GM12891 (cell line): ENCODE data around the gene KDM4C.

Experiments used
- POLR2A ChIP-seq: IDR thresholded peaks from 2 replicates; pipeline ENCODE4 v1.6.1; 2011; ENCODE audit warnings: low read depth, low read length, control low read depth
- POLR2AphosphoS5 ChIP-seq: IDR thresholded peaks from 2 replicates; pipeline ENCODE4 v1.6.1; 2011; ENCODE audit warnings: low read depth, low read length, control low read depth
- POU2F2 ChIP-seq: IDR thresholded peaks from 2 replicates; pipeline ENCODE4 v1.6.1; 2011; ENCODE audit warnings: low read depth, mild to moderate bottlenecking, control low read depth, low read length, moderate library complexity
- SPI1 ChIP-seq: IDR thresholded peaks from 2 replicates; pipeline ENCODE4 v1.6.1; 2011; ENCODE audit warnings: low read depth, low read length, control low read depth
- TAF1 ChIP-seq: IDR thresholded peaks from 2 replicates; pipeline ENCODE4 v1.6.1; 2011; ENCODE audit warnings: low read depth, low read length, control low read depth

DNA sequence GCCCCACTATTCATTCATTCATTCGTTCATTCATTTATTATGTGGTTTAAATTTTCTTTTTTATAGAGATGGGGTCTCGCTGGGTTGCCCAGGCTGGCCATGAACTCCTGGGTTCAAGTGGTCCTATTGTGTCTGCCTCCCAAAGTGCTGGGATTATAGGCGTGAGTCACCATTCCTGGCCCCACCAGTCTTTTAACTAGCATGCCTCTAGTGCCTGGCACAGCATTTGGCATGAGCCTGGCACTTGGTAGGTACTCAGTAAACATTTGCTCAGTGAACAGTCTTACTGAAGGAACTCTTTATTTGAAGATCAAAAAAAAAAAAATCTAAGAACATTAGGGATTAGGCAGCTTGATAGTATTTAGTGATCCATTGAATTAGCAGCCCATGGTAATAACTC is 98.1 kb downstream of the KDM4C start:
- no peak for TF ChIP-seq POLR2A
- no peak for TF ChIP-seq TAF1
- TF ChIP-seq POLR2AphosphoS5: no peak
- no peak for TF ChIP-seq SPI1
- TF ChIP-seq POU2F2: no peak
